H9 (cell line): Measurements from ENCODE around the gene NRGN. TPM values are rescaled to one million over a fixed set of nuclear protein-coding genes. Genes with fewer than 3 reads are reported as not detected.

Source experiments
- DNase-seq: peaks from one replicate; pipeline ENCODE4 v3.0.0-alpha.2; 2017
- H2AFZ ChIP-seq: one replicate; pipeline ENCODE4 v1.6.1; 2013; ENCODE audit warnings: mild to moderate bottlenecking, low read length, control low read depth, moderate library complexity
- H2AK5ac ChIP-seq: 2 replicates; pipeline ENCODE4 v1.6.1; 2013; ENCODE audit warnings: low read length, control low read depth, mixed read lengths; ENCODE audit not compliant: insufficient read length
- H2BK120ac ChIP-seq: one replicate; pipeline ENCODE4 v1.6.1; 2013; ENCODE audit warnings: low read depth, mild to moderate bottlenecking, low read length, control low read depth, inconsistent platforms; ENCODE audit not compliant: poor library complexity, severe bottlenecking
- H2BK12ac ChIP-seq: 2 replicates; pipeline ENCODE4 v1.6.1; 2013; ENCODE audit warnings: low read length, control low read depth, mixed read lengths, low read depth; ENCODE audit not compliant: insufficient read length
- H2BK15ac ChIP-seq: 2 replicates; pipeline ENCODE4 v1.6.1; 2013; ENCODE audit warnings: low read depth, low read length, control low read depth
- H2BK20ac ChIP-seq: one replicate; pipeline ENCODE4 v1.6.1; 2013; ENCODE audit warnings: low read depth, mild to moderate bottlenecking, low read length, control low read depth, inconsistent platforms; ENCODE audit not compliant: poor library complexity, severe bottlenecking
- H2BK5ac ChIP-seq: 2 replicates; pipeline ENCODE4 v1.6.1; 2013; ENCODE audit warnings: low read length, control low read depth, mixed read lengths; ENCODE audit not compliant: insufficient read length
- H3K14ac ChIP-seq: 2 replicates; pipeline ENCODE4 v1.6.1; 2013; ENCODE audit warnings: low read length, control low read depth; ENCODE audit not compliant: insufficient read depth
- H3K18ac ChIP-seq: 2 replicates; pipeline ENCODE4 v1.6.1; 2013; ENCODE audit warnings: low read depth, mild to moderate bottlenecking, mixed read lengths, low read length, control low read depth; ENCODE audit not compliant: insufficient read length
- H3K23ac ChIP-seq: 2 replicates; pipeline ENCODE4 v1.6.1; 2013; ENCODE audit warnings: low read length, control low read depth, mixed read lengths, low read depth; ENCODE audit not compliant: insufficient read length
- H3K23me2 ChIP-seq: 2 replicates; pipeline ENCODE4 v1.6.1; 2013; ENCODE audit warnings: low read depth, mild to moderate bottlenecking, mixed read lengths, low read length, control low read depth; ENCODE audit not compliant: insufficient read length, poor library complexity, severe bottlenecking
- H3K27ac ChIP-seq: 2 replicates; pipeline ENCODE4 v1.5.1; 2013; ENCODE audit warnings: low read length, control low read depth, mixed read lengths, low read depth; ENCODE audit not compliant: insufficient read length
- H3K27me3 ChIP-seq: 2 replicates; pipeline ENCODE4 v1.6.1; 2013; ENCODE audit warnings: low read length, control low read depth, inconsistent platforms; ENCODE audit not compliant: insufficient read depth
- H3K4ac ChIP-seq: 2 replicates; pipeline ENCODE4 v1.6.1; 2013; ENCODE audit warnings: low read depth, mild to moderate bottlenecking, control low read depth, inconsistent platforms, low read length, moderate library complexity
- H3K4me1 ChIP-seq: 2 replicates; pipeline ENCODE4 v1.6.1; 2013; ENCODE audit warnings: low read length, control low read depth, inconsistent platforms; ENCODE audit not compliant: insufficient read depth
- H3K4me2 ChIP-seq: 2 replicates; pipeline ENCODE4 v1.6.1; 2013; ENCODE audit warnings: low read length, control low read depth, mixed read lengths; ENCODE audit not compliant: insufficient read length, insufficient read depth
- H3K56ac ChIP-seq: 2 replicates; pipeline ENCODE4 v1.6.1; 2013; ENCODE audit warnings: low read depth, mild to moderate bottlenecking, mixed read lengths, low read length, control low read depth; ENCODE audit not compliant: insufficient read length
- H3K79me1 ChIP-seq: 2 replicates; pipeline ENCODE4 v1.6.1; 2013; ENCODE audit warnings: low read depth, mild to moderate bottlenecking, moderate library complexity, low read length, control low read depth, inconsistent platforms; ENCODE audit not compliant: insufficient read depth, poor library complexity, severe bottlenecking
- H3K79me2 ChIP-seq: 2 replicates; pipeline ENCODE4 v1.6.1; 2013; ENCODE audit warnings: low read length, control low read depth, inconsistent platforms; ENCODE audit not compliant: insufficient read depth
- H3K9ac ChIP-seq: 2 replicates; pipeline ENCODE4 v1.6.1; 2013; ENCODE audit warnings: low read length, control low read depth, mixed read lengths; ENCODE audit not compliant: insufficient read length; ENCODE audit errors: extremely low read depth
- H3K9me3 ChIP-seq: one replicate; pipeline ENCODE4 v1.6.1; 2013; ENCODE audit warnings: low read depth, low read length, inconsistent platforms; ENCODE audit not compliant: control insufficient read depth
- H3T11ph ChIP-seq: one replicate; pipeline ENCODE4 v1.6.1; 2013; ENCODE audit warnings: mild to moderate bottlenecking, low read length, control low read depth, inconsistent platforms
- H4K20me1 ChIP-seq: one replicate; pipeline ENCODE4 v1.6.1; 2013; ENCODE audit not compliant: control insufficient read depth, insufficient read length, insufficient read depth
- H4K5ac ChIP-seq: 2 replicates; pipeline ENCODE4 v1.6.1; 2013; ENCODE audit warnings: low read depth, mild to moderate bottlenecking, mixed read lengths, low read length, control low read depth; ENCODE audit not compliant: insufficient read length
- H4K8ac ChIP-seq: replicated peaks from 2 replicates; pipeline ENCODE4 v1.6.1; 2013; ENCODE audit warnings: low read length, control low read depth, mixed read lengths, low read depth; ENCODE audit not compliant: insufficient read length
- H4K91ac ChIP-seq: 2 replicates; pipeline ENCODE4 v1.6.1; 2013; ENCODE audit warnings: low read depth, mild to moderate bottlenecking, moderate library complexity, mixed read lengths, low read length, control low read depth; ENCODE audit not compliant: insufficient read length
- H3K27ac Mint-ChIP-seq, 3 experiments: 2 replicates in 2 of 3; 3 replicates in 1 of 3; pipeline ENCODE4 v1.8.0; 2020 to 2021; ENCODE audit warnings: mixed read lengths in 3 of 3, mild to moderate bottlenecking in 1 of 3, moderate library complexity in 1 of 3
- H3K27me3 Mint-ChIP-seq: 2 replicates; pipeline ENCODE4 v1.8.0; 2021; ENCODE audit warnings: low read depth, mild to moderate bottlenecking, moderate library complexity, mixed read lengths
- H3K36me3 Mint-ChIP-seq, 3 experiments: 2 replicates in 2 of 3; 3 replicates in 1 of 3; pipeline ENCODE4 v1.8.0; 2020 to 2021; ENCODE audit warnings: low read depth in 3 of 3, mixed read lengths in 3 of 3; ENCODE audit not compliant: insufficient read depth in 1 of 3
- H3K4me1 Mint-ChIP-seq, 2 experiments: 2 replicates each; pipeline ENCODE4 v1.8.0; 2020; ENCODE audit warnings: mixed read lengths in 2 of 2
- H3K4me3 Mint-ChIP-seq, 2 experiments: 2 replicates in 1 of 2; 3 replicates in 1 of 2; pipeline ENCODE4 v1.8.0; 2020 to 2021; ENCODE audit warnings: mild to moderate bottlenecking in 2 of 2, mixed read lengths in 2 of 2, moderate library complexity in 1 of 2
- H3K9me3 Mint-ChIP-seq, 2 experiments: 2 replicates in 1 of 2; 3 replicates in 1 of 2; pipeline ENCODE4 v1.8.0; 2020; ENCODE audit warnings: mild to moderate bottlenecking in 2 of 2, mixed read lengths in 2 of 2, moderate library complexity in 1 of 2
- WGBS: extraction: QIAGEN DNeasy Blood & Tissue Kit; methylation state at CpG from one replicate; pipeline ENCODE4 v1.1.7; 2013; ENCODE audit warnings: missing lambda C conversion rate, low lambda C conversion rate, mixed read lengths; ENCODE audit not compliant: insufficient read length; ENCODE audit errors: extremely low coverage; 5-methylcytosine and 5-hydroxymethylcytosine counted together
- total RNA-seq: library from RNA; stranded (reverse); gene quantifications from 2 replicates; pipeline ENCODE4 v1.2.1, GENCODE V29; 2021
- TF ChIP-seq, protein P1 (sequence below): fragments of 200-600 bp; sonication (generic); conservative IDR thresholded peaks from 3 replicates; pipeline ENCODE4 v1.8.0; 2021; ENCODE audit warnings: antibody characterized with exemption, mild to moderate bottlenecking

NRGN gene
- total RNA-seq, 1 experiment from 2014 or later: 6.4 TPM

- H3K4me1 Mint-ChIP-seq: peaks cover 0 to 4% of the 10 kb centered on the region in 2 experiments; a peak in 2 of 4 replicates
- H3K79me2 ChIP-seq: no peaks in the 10 kb centered on the region; the same call in 1 of the 2 replicates
Observed at GRCh38 chr11:124778281-124778680, 38.5 kb downstream of the NRGN start.

More at GRCh38 chr11:124778281-124778680, 38.5 kb downstream of the NRGN start:
- H3K27ac ChIP-seq: no peak overlapping the region
- H2BK120ac ChIP-seq: no peak overlapping the region
- H3T11ph ChIP-seq: no peak overlapping the region
- no peak overlapping the region for H4K91ac ChIP-seq
- H3K4me2 ChIP-seq: no peak overlapping the region
- no peak overlapping the region for H3K18ac ChIP-seq
- no peaks in the 10 kb centered on the region for H3K9me3 ChIP-seq
- no peak overlapping the region for H3K14ac ChIP-seq
- H2BK12ac ChIP-seq: no peak overlapping the region
- H2BK20ac ChIP-seq: no peak overlapping the region
- H3K4me1 ChIP-seq: no peaks in the 10 kb centered on the region
- no peak for DNase-seq
- no peaks in the 10 kb centered on the region for H3K27me3 Mint-ChIP-seq
- WGBS: no CpG with 5 or more reads among the region's 2 CpGs
- H3K23ac ChIP-seq: no peak overlapping the region
- H3K27me3 ChIP-seq: no peaks in the 10 kb centered on the region
- H3K27ac Mint-ChIP-seq: no peak overlapping the region
- H4K8ac ChIP-seq: no peak overlapping the region
- no peak overlapping the region for H3K56ac ChIP-seq
- no peak overlapping the region for H3K4ac ChIP-seq
- no peak overlapping the region for H2BK5ac ChIP-seq
- TF ChIP-seq, protein P1, sequence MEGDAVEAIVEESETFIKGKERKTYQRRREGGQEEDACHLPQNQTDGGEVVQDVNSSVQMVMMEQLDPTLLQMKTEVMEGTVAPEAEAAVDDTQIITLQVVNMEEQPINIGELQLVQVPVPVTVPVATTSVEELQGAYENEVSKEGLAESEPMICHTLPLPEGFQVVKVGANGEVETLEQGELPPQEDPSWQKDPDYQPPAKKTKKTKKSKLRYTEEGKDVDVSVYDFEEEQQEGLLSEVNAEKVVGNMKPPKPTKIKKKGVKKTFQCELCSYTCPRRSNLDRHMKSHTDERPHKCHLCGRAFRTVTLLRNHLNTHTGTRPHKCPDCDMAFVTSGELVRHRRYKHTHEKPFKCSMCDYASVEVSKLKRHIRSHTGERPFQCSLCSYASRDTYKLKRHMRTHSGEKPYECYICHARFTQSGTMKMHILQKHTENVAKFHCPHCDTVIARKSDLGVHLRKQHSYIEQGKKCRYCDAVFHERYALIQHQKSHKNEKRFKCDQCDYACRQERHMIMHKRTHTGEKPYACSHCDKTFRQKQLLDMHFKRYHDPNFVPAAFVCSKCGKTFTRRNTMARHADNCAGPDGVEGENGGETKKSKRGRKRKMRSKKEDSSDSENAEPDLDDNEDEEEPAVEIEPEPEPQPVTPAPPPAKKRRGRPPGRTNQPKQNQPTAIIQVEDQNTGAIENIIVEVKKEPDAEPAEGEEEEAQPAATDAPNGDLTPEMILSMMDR: peak; percentile 69
- H3K9me3 Mint-ChIP-seq: no peaks in the 10 kb centered on the region
- H4K5ac ChIP-seq: no peak overlapping the region
- no peaks in the 10 kb centered on the region for H3K79me1 ChIP-seq
- no peaks in the 10 kb centered on the region for H3K23me2 ChIP-seq
- H3K4me3 Mint-ChIP-seq: no peak overlapping the region
- no peaks in the 10 kb centered on the region for H4K20me1 ChIP-seq
- H2BK15ac ChIP-seq: no peak overlapping the region
- peaks cover 6 to 12% (median 8%) of the 10 kb centered on the region in 3 experiments for H3K36me3 Mint-ChIP-seq
- H2AK5ac ChIP-seq: no peak overlapping the region
- no peak overlapping the region for H3K9ac ChIP-seq
- H2AFZ ChIP-seq: no peak overlapping the region
